ENCODE results near the gene SLC38A8.

- TF ChIP-seq CTCF (IDR thresholded peaks at IDR 0.05; ENCODE audit: poor library complexity) (no peak), EZH2 (IDR thresholded peaks at IDR 0.05; ENCODE audit: borderline replicate concordance) (no peak), EZH2phosphoT487 (IDR thresholded peaks at IDR 0.05; ENCODE audit: low read depth, severe bottlenecking, unreplicated experiment) (no peak)
These were observed 4.6 kb upstream of the SLC38A8 start for GRCh38 chr16:84047206-84047605.

Data from hepatocyte (in vitro differentiated cells).